OCI-LY1 (cell line): ENCODE data around the gene PRR11.

ENCODE experiments used
- H2AFZ ChIP-seq: fragments of 200-600 bp; sonication (generic), shearing (Covaris generic); 2 replicates; pipeline ENCODE4 v1.6.0; 2014; ENCODE audit warnings: antibody characterized with exemption, mild to moderate bottlenecking, low read length
- H3F3A ChIP-seq: fragments of 200-600 bp; sonication (generic), shearing (Covaris generic); 2 replicates; pipeline ENCODE4 v1.6.0; 2014; ENCODE audit warnings: mild to moderate bottlenecking, antibody characterized with exemption, low read length, moderate library complexity; ENCODE audit not compliant: insufficient read depth
- H3K27ac ChIP-seq: fragments of 200-600 bp; sonication (generic); 2 replicates; pipeline ENCODE4 v1.5.1; 2014; ENCODE audit warnings: low read length, mixed run types, mild to moderate bottlenecking, low read depth; ENCODE audit not compliant: poor library complexity, severe bottlenecking
- H3K27me3 ChIP-seq: fragments of 200-600 bp; sonication (generic); 2 replicates; pipeline ENCODE4 v1.6.0; 2014; ENCODE audit warnings: antibody characterized with exemption, mild to moderate bottlenecking, low read length, moderate library complexity; ENCODE audit not compliant: insufficient read depth
- H3K36me3 ChIP-seq: fragments of 200-600 bp; sonication (generic); 2 replicates; pipeline ENCODE4 v1.6.1; 2014; ENCODE audit warnings: mild to moderate bottlenecking, antibody characterized with exemption, low read length, moderate library complexity, mixed read lengths; ENCODE audit not compliant: insufficient read depth
- H3K4me1 ChIP-seq: fragments of 200-600 bp; sonication (generic); 2 replicates; pipeline ENCODE4 v1.5.1; 2014; ENCODE audit warnings: mild to moderate bottlenecking, low read length, moderate library complexity; ENCODE audit not compliant: insufficient read depth, severe bottlenecking
- H3K4me2 ChIP-seq: fragments of 200-600 bp; sonication (generic), shearing (Covaris generic); 2 replicates; pipeline ENCODE4 v1.6.1; 2014; ENCODE audit warnings: low read length
- H3K4me3 ChIP-seq: fragments of 200-600 bp; sonication (generic); 2 replicates; pipeline ENCODE4 v1.5.1; 2014; ENCODE audit warnings: low read length, low read depth, mild to moderate bottlenecking, mixed read lengths; ENCODE audit not compliant: poor library complexity, severe bottlenecking
- H3K79me2 ChIP-seq: fragments of 200-600 bp; shearing (Covaris generic); 2 replicates; pipeline ENCODE4 v1.6.1; 2016; ENCODE audit warnings: mixed run types, low read length, mixed read lengths; ENCODE audit not compliant: insufficient read depth
- H3K9ac ChIP-seq: fragments of 200-600 bp; sonication (generic), shearing (Covaris generic); 2 replicates; pipeline ENCODE4 v1.6.1; 2014; ENCODE audit warnings: mild to moderate bottlenecking, low read length, mixed read lengths
- H3K9me2 ChIP-seq: fragments of 200-600 bp; sonication (generic), shearing (Covaris generic); 2 replicates; pipeline ENCODE4 v1.6.1; 2014; ENCODE audit warnings: low read depth, mild to moderate bottlenecking, low read length, mixed read lengths
- H3K9me3 ChIP-seq: fragments of 200-600 bp; shearing (Covaris generic); 2 replicates; pipeline ENCODE4 v1.6.1; 2014; ENCODE audit warnings: low read length, mixed read lengths
- H4K20me1 ChIP-seq: fragments of 200-600 bp; sonication (generic), shearing (Covaris generic); 2 replicates; pipeline ENCODE4 v1.6.0; 2016; ENCODE audit warnings: mild to moderate bottlenecking, low read length; ENCODE audit not compliant: insufficient read depth
- EZH2 ChIP-seq: fragments of 200-600 bp; sonication (generic), shearing (Covaris generic); IDR thresholded peaks from 2 replicates; pipeline ENCODE4 v1.8.0; 2017; ENCODE audit warnings: borderline replicate concordance, mixed run types, mild to moderate bottlenecking, antibody characterized with exemption, low read length, moderate library complexity, mixed read lengths
- TF ChIP-seq, protein P1 (sequence below): fragments of 200-600 bp; sonication (generic), shearing (Covaris generic); IDR thresholded peaks from 2 replicates; pipeline ENCODE4 v1.5.1; 2017; ENCODE audit warnings: mild to moderate bottlenecking, antibody characterized with exemption, low read length, moderate library complexity, mixed read lengths

PRR11 gene

DNA sequence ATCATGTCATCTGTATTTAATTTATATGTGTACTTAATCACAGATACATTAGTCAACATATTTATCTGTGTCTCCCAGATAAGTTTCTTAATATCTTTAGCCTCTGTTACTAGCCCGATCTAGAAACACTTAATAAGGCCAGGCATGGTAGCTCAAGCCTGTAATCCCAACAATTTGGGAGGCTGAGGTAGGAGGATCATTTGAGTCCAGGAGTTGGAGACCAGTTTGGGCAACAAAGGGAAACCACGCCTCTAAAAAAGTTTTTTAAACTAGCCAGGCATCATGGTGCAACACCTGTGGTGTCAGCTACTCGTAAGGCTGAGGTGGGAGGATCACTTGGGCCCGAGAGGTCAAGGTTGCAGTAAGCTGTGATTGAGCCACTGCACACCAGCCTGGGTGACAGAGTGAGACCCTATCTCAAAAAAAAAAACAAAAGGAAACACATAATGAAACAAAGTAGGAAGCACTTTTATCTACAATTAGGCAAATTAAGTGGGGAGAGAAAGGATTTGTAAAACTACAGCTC, 9.9 kb upstream of the PRR11 start:
- H3K4me3 ChIP-seq: no peak overlapping the region
- no peaks in the 10 kb centered on the region for H3F3A ChIP-seq
- H3K79me2 ChIP-seq: peaks cover 96% of the 10 kb centered on the region
- H3K9ac ChIP-seq: no peak overlapping the region
- no peaks in the 10 kb centered on the region for H4K20me1 ChIP-seq
- H3K4me1 ChIP-seq: peaks cover 5% of the 10 kb centered on the region
- no peaks in the 10 kb centered on the region for H3K27me3 ChIP-seq
- no peaks in the 10 kb centered on the region for H3K9me2 ChIP-seq
- H3K27ac ChIP-seq: no peak overlapping the region
- no peak for TF ChIP-seq EZH2
- TF ChIP-seq, protein P1, sequence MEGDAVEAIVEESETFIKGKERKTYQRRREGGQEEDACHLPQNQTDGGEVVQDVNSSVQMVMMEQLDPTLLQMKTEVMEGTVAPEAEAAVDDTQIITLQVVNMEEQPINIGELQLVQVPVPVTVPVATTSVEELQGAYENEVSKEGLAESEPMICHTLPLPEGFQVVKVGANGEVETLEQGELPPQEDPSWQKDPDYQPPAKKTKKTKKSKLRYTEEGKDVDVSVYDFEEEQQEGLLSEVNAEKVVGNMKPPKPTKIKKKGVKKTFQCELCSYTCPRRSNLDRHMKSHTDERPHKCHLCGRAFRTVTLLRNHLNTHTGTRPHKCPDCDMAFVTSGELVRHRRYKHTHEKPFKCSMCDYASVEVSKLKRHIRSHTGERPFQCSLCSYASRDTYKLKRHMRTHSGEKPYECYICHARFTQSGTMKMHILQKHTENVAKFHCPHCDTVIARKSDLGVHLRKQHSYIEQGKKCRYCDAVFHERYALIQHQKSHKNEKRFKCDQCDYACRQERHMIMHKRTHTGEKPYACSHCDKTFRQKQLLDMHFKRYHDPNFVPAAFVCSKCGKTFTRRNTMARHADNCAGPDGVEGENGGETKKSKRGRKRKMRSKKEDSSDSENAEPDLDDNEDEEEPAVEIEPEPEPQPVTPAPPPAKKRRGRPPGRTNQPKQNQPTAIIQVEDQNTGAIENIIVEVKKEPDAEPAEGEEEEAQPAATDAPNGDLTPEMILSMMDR: no peak
- H3K4me2 ChIP-seq: no peak overlapping the region
- H3K9me3 ChIP-seq: no peaks in the 10 kb centered on the region
- no peak overlapping the region for H2AFZ ChIP-seq
- peaks cover 49% of the 10 kb centered on the region for H3K36me3 ChIP-seq

DNA sequence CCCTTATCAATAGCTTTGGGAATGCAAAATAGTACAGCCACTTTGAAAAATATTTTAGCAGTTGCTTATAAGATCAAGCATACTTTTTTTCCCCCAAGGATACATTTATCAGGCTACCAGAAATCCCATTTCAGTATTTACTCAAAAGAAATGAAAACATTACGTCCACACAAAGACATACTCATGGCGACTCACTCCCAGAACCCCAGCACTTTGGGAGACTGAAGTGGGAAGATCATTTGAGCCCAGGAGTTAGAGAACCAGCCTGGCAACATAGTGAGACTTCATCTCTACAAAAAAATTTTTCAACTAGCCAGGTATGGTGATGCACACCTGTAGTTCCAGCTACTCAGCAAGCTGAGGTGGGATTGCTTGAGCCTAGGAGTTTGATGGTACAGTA, 6.5 kb upstream of the PRR11 start:
- TF ChIP-seq EZH2: no peak
- TF ChIP-seq, protein P1: no peak
- Histone ChIP-seq H3K4me3 (no peak overlapping the region), H3K79me2 (peaks cover 100% of the 10 kb centered on the region), H3K9me2 (no peaks in the 10 kb centered on the region), H3K9ac (no peak overlapping the region), H3K27me3 (no peaks in the 10 kb centered on the region), H3F3A (no peaks in the 10 kb centered on the region), H3K4me2 (no peak overlapping the region), H4K20me1 (no peaks in the 10 kb centered on the region), H3K36me3 (peaks cover 43% of the 10 kb centered on the region), H3K4me1 (peaks cover 39% of the 10 kb centered on the region), H3K27ac (no peak overlapping the region), H3K9me3 (no peaks in the 10 kb centered on the region), H2AFZ (no peak overlapping the region)

DNA sequence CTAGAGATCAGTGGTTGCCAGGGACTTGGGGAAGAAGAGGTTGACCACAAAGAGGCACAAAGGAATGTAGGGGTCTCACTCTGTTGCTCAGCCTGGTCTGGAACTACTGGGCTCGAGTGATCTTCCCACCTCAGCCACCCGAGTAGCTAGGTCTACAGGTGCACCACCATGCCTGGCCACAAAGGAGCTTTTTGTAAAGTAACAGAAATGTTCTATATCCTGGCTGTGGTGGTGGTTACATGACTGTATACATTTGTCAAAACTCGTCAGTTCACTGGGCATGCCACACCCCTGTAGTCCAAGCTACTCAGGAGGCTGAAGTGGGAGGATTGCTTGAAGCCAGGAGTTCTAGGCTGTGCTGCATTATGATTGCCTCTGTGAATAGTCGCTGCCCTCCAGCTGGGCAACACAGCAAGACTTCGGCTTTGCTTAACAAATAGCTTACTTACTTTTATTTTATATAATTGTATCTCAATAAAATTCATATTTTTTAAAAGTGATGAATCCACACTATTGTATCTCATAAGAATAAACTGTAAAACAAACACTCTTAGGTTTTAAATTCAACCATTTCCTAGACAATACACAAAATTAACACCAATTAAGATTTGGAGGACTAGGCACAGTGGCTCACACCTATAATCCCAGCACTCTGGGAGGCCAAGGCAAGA, 5.6 kb upstream of the PRR11 start:
- peaks cover 40% of the 10 kb centered on the region for H3K4me1 ChIP-seq
- H3K27me3 ChIP-seq: no peaks in the 10 kb centered on the region
- no peak overlapping the region for H3K27ac ChIP-seq
- H2AFZ ChIP-seq: no peak overlapping the region
- no peak overlapping the region for H3K4me2 ChIP-seq
- H3K9me3 ChIP-seq: no peaks in the 10 kb centered on the region
- no peak overlapping the region for H3K9ac ChIP-seq
- H3K36me3 ChIP-seq: peaks cover 38% of the 10 kb centered on the region
- H3K9me2 ChIP-seq: no peaks in the 10 kb centered on the region
- peaks cover 97% of the 10 kb centered on the region for H3K79me2 ChIP-seq
- TF ChIP-seq, protein P1: no peak
- no peak for TF ChIP-seq EZH2
- no peak overlapping the region for H3K4me3 ChIP-seq
- no peaks in the 10 kb centered on the region for H3F3A ChIP-seq
- no peaks in the 10 kb centered on the region for H4K20me1 ChIP-seq
